CD4-positive, alpha-beta memory T cell (primary cell): ENCODE results near the gene CHL1. TPM values are rescaled to one million over a fixed set of nuclear protein-coding genes. Genes with fewer than 3 reads are reported as not detected.

Experiments used
- CTCF ChIA-PET: fragments of 350-600 bp; sonication (Branson Sonifier 250); formaldehyde crosslinking; loops from one replicate; lab custom pipeline; 2021; ENCODE audit warnings: inconsistent platforms; ENCODE audit not compliant: partially characterized antibody; lab: Charles Lee
- POLR2A ChIA-PET: fragments of 350-600 bp; sonication (Branson Sonifier 250); formaldehyde crosslinking; loops from one replicate; lab custom pipeline; 2021; ENCODE audit not compliant: partially characterized antibody; lab: Charles Lee
- DNase-seq, 5 donors: peaks; one replicate each; pipeline versions ENCODE4 v3.0.0 to v3.0.0-alpha.2; 2020 to 2022; ENCODE audit warnings: mixed read lengths in 1 of 5
- H3K27ac ChIP-seq: one replicate; pipeline ENCODE4 v1.7.0; 2013; ENCODE audit warnings: low read depth, low read length
- H3K27me3 ChIP-seq: 2 replicates; pipeline ENCODE4 v1.7.0; 2013; ENCODE audit warnings: mild to moderate bottlenecking, low read length, moderate library complexity; ENCODE audit not compliant: insufficient read depth
- H3K36me3 ChIP-seq: 2 replicates; pipeline ENCODE4 v1.7.0; 2013; ENCODE audit warnings: mild to moderate bottlenecking, low read length, moderate library complexity; ENCODE audit not compliant: insufficient read depth
- H3K4me1 ChIP-seq: 2 replicates; pipeline ENCODE4 v1.7.0; 2013; ENCODE audit warnings: mild to moderate bottlenecking, low read length, moderate library complexity; ENCODE audit not compliant: insufficient read depth
- H3K4me3 ChIP-seq, 2 donors: one replicate each; pipeline ENCODE4 v1.7.0; 2013; ENCODE audit warnings: low read length in 2 of 2, mild to moderate bottlenecking in 1 of 2
- H3K9me3 ChIP-seq, 2 donors: one replicate each; pipeline ENCODE4 v1.7.0; 2013; ENCODE audit warnings: low read length in 2 of 2, control low read depth in 1 of 2; ENCODE audit not compliant: control insufficient read depth in 1 of 2
- H3K27ac Mint-ChIP-seq, 7 donors: one replicate each; pipeline ENCODE4 v1.8.0; 2020 to 2021; ENCODE audit warnings: mixed read lengths in 7 of 7, mild to moderate bottlenecking in 6 of 7, inconsistent platforms in 3 of 7, moderate library complexity in 3 of 7
- H3K27me3 Mint-ChIP-seq, 2 donors: one replicate each; pipeline ENCODE4 v1.8.0; 2020 to 2021; ENCODE audit warnings: mixed read lengths in 2 of 2
- H3K36me3 Mint-ChIP-seq, 2 donors: one replicate each; pipeline ENCODE4 v1.8.0; 2020 to 2021; ENCODE audit warnings: mixed read lengths in 2 of 2, inconsistent platforms in 1 of 2, mild to moderate bottlenecking in 1 of 2
- H3K4me1 Mint-ChIP-seq, 4 donors: one replicate each; pipeline ENCODE4 v1.8.0; 2020 to 2021; ENCODE audit warnings: mixed read lengths in 4 of 4, mild to moderate bottlenecking in 1 of 4
- H3K4me3 Mint-ChIP-seq, 8 donors: one replicate each; pipeline ENCODE4 v1.8.0; 2020 to 2021; ENCODE audit warnings: mixed read lengths in 8 of 8, mild to moderate bottlenecking in 7 of 8, moderate library complexity in 6 of 8, inconsistent platforms in 3 of 8
- H3K9me3 Mint-ChIP-seq, 8 donors: one replicate each; pipeline ENCODE4 v1.8.0; 2020 to 2021; ENCODE audit warnings: mixed read lengths in 8 of 8, mild to moderate bottlenecking in 5 of 8, inconsistent platforms in 3 of 8, moderate library complexity in 1 of 8
- intact Hi-C: fragments of 100-400 bp; cut with micrococcal nuclease; formaldehyde crosslinking; loops from one replicate; pipeline ENCODE4 v1.15.1; 2023
- polyA plus RNA-seq, 2 donors: library from polyadenylated mRNA; unstranded; fragments of 300-500 nt; fragmentation: Illumina TruSeq; gene quantifications; one replicate each; pipeline ENCODE4 v1.2.3, GENCODE V29; 2021
- total RNA-seq, 2 experiments: library from RNA; stranded (reverse); gene quantifications; one replicate each; pipeline ENCODE4 v1.2.3, GENCODE V29; 2021

Gene CHL1
- total and polyA plus RNA-seq, 4 experiments from 2014 or later: not detected

- intact Hi-C loops: no loop called here
- Histone ChIP-seq H3K27me3 (no peaks in the 10 kb centered on the region), H3K36me3 (no peaks in the 10 kb centered on the region), H3K27ac (no peak overlapping the region), H3K4me3 (no peak overlapping the region), H3K4me1 (no peaks in the 10 kb centered on the region), H3K9me3 (no peaks in the 10 kb centered on the region)
- Mint-ChIP-seq H3K9me3 (peaks cover 0 to 17% (median 2%) of the 10 kb centered on the region in 8 donors), H3K27ac (no peak overlapping the region), H3K4me3 (no peak overlapping the region), H3K27me3 (no peaks in the 10 kb centered on the region), H3K4me1 (peaks cover 0 to 6% (median 0%) of the 10 kb centered on the region in 4 donors), H3K36me3 (no peaks in the 10 kb centered on the region)
- no peak for DNase-seq
- ChIA-PET POLR2A (no interaction called here), CTCF (no interaction called here)
Observed at GRCh38 chr3:267101-267500, 70.5 kb downstream of the CHL1 start.

- DNase-seq: no peak
- Histone ChIP-seq H3K9me3 (no peaks in the 10 kb centered on the region), H3K4me3 (no peak overlapping the region), H3K27ac (no peak overlapping the region), H3K4me1 (no peaks in the 10 kb centered on the region), H3K36me3 (no peaks in the 10 kb centered on the region), H3K27me3 (no peaks in the 10 kb centered on the region)
- H3K9me3 Mint-ChIP-seq: peaks cover 0 to 8% (median 2%) of the 10 kb centered on the region in 8 donors
- no peak overlapping the region for H3K27ac Mint-ChIP-seq
- H3K4me1 Mint-ChIP-seq: peaks cover 0 to 6% (median 0%) of the 10 kb centered on the region in 4 donors
- ChIA-PET POLR2A (no interaction called here), CTCF (no interaction called here)
- no peaks in the 10 kb centered on the region for H3K36me3 Mint-ChIP-seq
- no peak overlapping the region for H3K4me3 Mint-ChIP-seq
- H3K27me3 Mint-ChIP-seq: peaks cover 0 to 2% of the 10 kb centered on the region in 2 donors
- intact Hi-C loops: no loop called here
Observed at GRCh38 chr3:270688-271087, 74.1 kb downstream of the CHL1 start.

- CTCF ChIA-PET: no interaction called here
- H3K9me3 Mint-ChIP-seq: peaks cover 0 to 8% (median 0%) of the 10 kb centered on the region in 8 donors
- peaks cover 0 to 2% of the 10 kb centered on the region in 2 donors for H3K27me3 Mint-ChIP-seq
- H3K27ac ChIP-seq: no peak overlapping the region
- peaks cover 0 to 6% (median 0%) of the 10 kb centered on the region in 4 donors for H3K4me1 Mint-ChIP-seq
- H3K27me3 ChIP-seq: no peaks in the 10 kb centered on the region
- H3K27ac Mint-ChIP-seq: no peak overlapping the region
- no peaks in the 10 kb centered on the region for H3K36me3 ChIP-seq
- H3K4me1 ChIP-seq: no peaks in the 10 kb centered on the region
- no peak for DNase-seq
- H3K36me3 Mint-ChIP-seq: no peaks in the 10 kb centered on the region
- H3K4me3 ChIP-seq: no peak overlapping the region
- no peak overlapping the region for H3K4me3 Mint-ChIP-seq
- POLR2A ChIA-PET: no interaction called here
- no peaks in the 10 kb centered on the region for H3K9me3 ChIP-seq
- intact Hi-C loops: no loop called here
Observed at GRCh38 chr3:274927-275326, 78.4 kb downstream of the CHL1 start.

GRCh38 chr3:277873-278272 is 81.3 kb downstream of the CHL1 start:
- no peak overlapping the region for H3K27ac Mint-ChIP-seq
- Histone ChIP-seq H3K27ac (no peak overlapping the region), H3K9me3 (no peaks in the 10 kb centered on the region), H3K4me1 (no peaks in the 10 kb centered on the region), H3K4me3 (no peak overlapping the region), H3K27me3 (no peaks in the 10 kb centered on the region), H3K36me3 (no peaks in the 10 kb centered on the region)
- intact Hi-C loops: no loop called here
- H3K4me1 Mint-ChIP-seq: no peaks in the 10 kb centered on the region
- H3K36me3 Mint-ChIP-seq: no peaks in the 10 kb centered on the region
- H3K9me3 Mint-ChIP-seq: peaks cover 0 to 8% (median 3%) of the 10 kb centered on the region in 8 donors
- ChIA-PET CTCF (no interaction called here), POLR2A (no interaction called here)
- H3K27me3 Mint-ChIP-seq: peaks cover 0 to 2% of the 10 kb centered on the region in 2 donors
- H3K4me3 Mint-ChIP-seq: no peak overlapping the region
- DNase-seq: no peak

- no peaks in the 10 kb centered on the region for H3K9me3 ChIP-seq
- Mint-ChIP-seq H3K36me3 (no peaks in the 10 kb centered on the region), H3K27me3 (peaks cover 0 to 2% of the 10 kb centered on the region in 2 donors), H3K27ac (no peak overlapping the region), H3K4me1 (no peaks in the 10 kb centered on the region), H3K9me3 (peaks cover 0 to 6% (median 3%) of the 10 kb centered on the region in 8 donors), H3K4me3 (no peak overlapping the region)
- no peak for DNase-seq
- intact Hi-C loops: no loop called here
- ChIA-PET CTCF (no interaction called here), POLR2A (no interaction called here)
- H3K27ac ChIP-seq: no peak overlapping the region
- H3K36me3 ChIP-seq: no peaks in the 10 kb centered on the region
- no peaks in the 10 kb centered on the region for H3K4me1 ChIP-seq
- no peaks in the 10 kb centered on the region for H3K27me3 ChIP-seq
- no peak overlapping the region for H3K4me3 ChIP-seq
Observed at GRCh38 chr3:278300-279064, 81.9 kb downstream of the CHL1 start.

GRCh38 chr3:279325-279724 is 82.8 kb downstream of the CHL1 start:
- Histone ChIP-seq H3K4me1 (no peaks in the 10 kb centered on the region), H3K27ac (no peak overlapping the region), H3K9me3 (no peaks in the 10 kb centered on the region), H3K36me3 (no peaks in the 10 kb centered on the region), H3K4me3 (no peak overlapping the region), H3K27me3 (no peaks in the 10 kb centered on the region)
- DNase-seq: no peak
- intact Hi-C loops: no loop called here
- Mint-ChIP-seq H3K4me1 (no peaks in the 10 kb centered on the region), H3K27me3 (no peaks in the 10 kb centered on the region), H3K9me3 (peaks cover 0 to 10% (median 2%) of the 10 kb centered on the region in 8 donors), H3K36me3 (no peaks in the 10 kb centered on the region), H3K4me3 (no peak overlapping the region), H3K27ac (no peak overlapping the region)
- ChIA-PET POLR2A (no interaction called here), CTCF (no interaction called here)

GRCh38 chr3:280681-281080 is 84.1 kb downstream of the CHL1 start:
- Mint-ChIP-seq H3K27me3 (no peaks in the 10 kb centered on the region), H3K4me1 (no peaks in the 10 kb centered on the region), H3K27ac (no peak overlapping the region), H3K36me3 (no peaks in the 10 kb centered on the region), H3K9me3 (peaks cover 0 to 12% (median 2%) of the 10 kb centered on the region in 8 donors), H3K4me3 (no peak overlapping the region)
- Histone ChIP-seq H3K27ac (no peak overlapping the region), H3K27me3 (no peaks in the 10 kb centered on the region), H3K9me3 (no peaks in the 10 kb centered on the region), H3K4me1 (no peaks in the 10 kb centered on the region), H3K4me3 (no peak overlapping the region), H3K36me3 (no peaks in the 10 kb centered on the region)
- DNase-seq: no peak
- POLR2A ChIA-PET: no interaction called here
- intact Hi-C loops: no loop called here
- CTCF ChIA-PET: no interaction called here
